Panc1 (cell line): ENCODE measurements around the gene ZBTB20.

Experiments
- CTCF ChIP-seq: fragments of 450-650 bp; IDR thresholded peaks from 2 replicates; pipeline ENCODE4 v1.5.1; 2017; ENCODE audit warnings: mild to moderate bottlenecking
- POLR2AphosphoS5 ChIP-seq: IDR thresholded peaks from 2 replicates; pipeline ENCODE4 v1.6.1; 2012; ENCODE audit warnings: mild to moderate bottlenecking, low read depth, low read length, moderate library complexity

GRCh38 chr3:115071166-115071565 lies 75.9 kb downstream of the ZBTB20 start:
- TF ChIP-seq CTCF, result no peak
- no peak for TF ChIP-seq POLR2AphosphoS5
